ENCODE results near the gene FAM184B.
"Not testable (repeated sequence)": the region's sequence is repeated elsewhere in the genome, so short reads cannot be mapped to it uniquely, and the experiment has no call there.

FAM184B gene

GRCh38 chr4:17718471-17718870 lies 63.0 kb downstream of the FAM184B start:
- DNase-seq (ENCODE audit: low read depth, low spot score), result no peak

GRCh38 chr4:17717301-17717700 lies 64.1 kb downstream of the FAM184B start:
- DNase-seq (ENCODE audit: low read depth, low spot score), result no peak

GRCh38 chr4:17715511-17715910 lies 65.9 kb downstream of the FAM184B start:
- no peak for DNase-seq (ENCODE audit: low read depth, low spot score)

GRCh38 chr4:17713779-17714178 lies 67.6 kb downstream of the FAM184B start:
- DNase-seq (ENCODE audit: low read depth, low spot score), result no peak

GRCh38 chr4:17712166-17712565 lies 69.3 kb downstream of the FAM184B start:
- DNase-seq (ENCODE audit: low read depth, low spot score), result no peak

- DNase-seq (ENCODE audit: low read depth, low spot score), result not testable (repeated sequence)
These were observed 70.2 kb downstream of the FAM184B start for GRCh38 chr4:17711206-17711605.

GRCh38 chr4:17709763-17710068 lies 71.7 kb downstream of the FAM184B start:
- no peak for DNase-seq (ENCODE audit: low read depth, low spot score)

GRCh38 chr4:17708992-17709762 lies 72.2 kb downstream of the FAM184B start:
- peak; percentile 57 for DNase-seq (ENCODE audit: low read depth, low spot score)

GRCh38 chr4:17707671-17708070 lies 73.8 kb downstream of the FAM184B start:
- DNase-seq (ENCODE audit: low read depth, low spot score), result no peak

- no peak for DNase-seq (ENCODE audit: low read depth, low spot score)
These were observed 76.3 kb downstream of the FAM184B start for GRCh38 chr4:17705107-17705506.

GRCh38 chr4:17704020-17704650 lies 77.3 kb downstream of the FAM184B start:
- no peak for DNase-seq (ENCODE audit: low read depth, low spot score)

- DNase-seq (ENCODE audit: low read depth, low spot score), result no peak
These were observed 78.8 kb downstream of the FAM184B start for GRCh38 chr4:17702641-17703040.

- DNase-seq (ENCODE audit: low read depth, low spot score), result no peak
These were observed 79.5 kb downstream of the FAM184B start for GRCh38 chr4:17701882-17702281.

- DNase-seq (ENCODE audit: low read depth, low spot score), result no peak
These were observed 80.1 kb downstream of the FAM184B start for GRCh38 chr4:17701138-17701839.

GRCh38 chr4:17699380-17699779 lies 82.0 kb downstream of the FAM184B start:
- no peak for DNase-seq (ENCODE audit: low read depth, low spot score)

GRCh38 chr4:17698116-17698515 lies 83.3 kb downstream of the FAM184B start:
- no peak for DNase-seq (ENCODE audit: low read depth, low spot score)

GRCh38 chr4:17695341-17695740 lies 86.1 kb downstream of the FAM184B start:
- DNase-seq (ENCODE audit: low read depth, low spot score), result no peak

- DNase-seq (ENCODE audit: low read depth, low spot score), result no peak
These were observed 86.9 kb downstream of the FAM184B start for GRCh38 chr4:17694552-17694951.

- no peak for DNase-seq (ENCODE audit: low read depth, low spot score)
These were observed 90.5 kb downstream of the FAM184B start for GRCh38 chr4:17690898-17691297.

- DNase-seq (ENCODE audit: low read depth, low spot score), result no peak
These were observed 91.3 kb downstream of the FAM184B start for GRCh38 chr4:17690135-17690534.

- no peak for DNase-seq (ENCODE audit: low read depth, low spot score)
These were observed 93.4 kb downstream of the FAM184B start for GRCh38 chr4:17688011-17688441.

- DNase-seq (ENCODE audit: low read depth, low spot score), result no peak
These were observed 94.1 kb downstream of the FAM184B start for GRCh38 chr4:17687237-17687857.
